Neural progenitor cell (in vitro differentiated cells): ENCODE measurements around the gene MAGED4B. TPM values are rescaled to one million over a fixed set of nuclear protein-coding genes. Genes with fewer than 3 reads are reported as not detected.

ENCODE experiments used
- DNase-seq: peaks from one replicate; pipeline ENCODE4 v3.0.0-alpha.2; 2016; ENCODE audit warnings: low spot score
- H2AFZ ChIP-seq: fragments of 200-600 bp; sonication (generic); replicated peaks from 2 replicates; pipeline ENCODE4 v1.6.1; 2016; ENCODE audit warnings: antibody characterized with exemption
- H3F3A ChIP-seq: fragments of 200-600 bp; sonication (generic); 2 replicates; pipeline ENCODE4 v1.6.1; 2016; ENCODE audit warnings: antibody characterized with exemption, low read depth
- H3K27ac ChIP-seq: fragments of 200-600 bp; sonication (generic); 2 replicates; pipeline ENCODE4 v1.5.1; 2016; ENCODE audit warnings: mild to moderate bottlenecking
- H3K27me3 ChIP-seq: fragments of 200-600 bp; sonication (generic); 2 replicates; pipeline ENCODE4 v1.6.1; 2016; ENCODE audit warnings: mild to moderate bottlenecking, moderate library complexity
- H3K36me3 ChIP-seq: fragments of 200-600 bp; sonication (generic); 2 replicates; pipeline ENCODE4 v1.5.1; 2016
- H3K4me1 ChIP-seq: fragments of 200-600 bp; sonication (generic); 2 replicates; pipeline ENCODE4 v1.6.1; 2016; ENCODE audit warnings: mixed run types
- H3K4me2 ChIP-seq: fragments of 200-600 bp; sonication (generic); 2 replicates; pipeline ENCODE4 v1.6.1; 2016
- H3K4me3 ChIP-seq: fragments of 200-600 bp; sonication (generic); 2 replicates; pipeline ENCODE4 v1.5.1; 2016
- H3K79me2 ChIP-seq: fragments of 200-600 bp; sonication (generic); 2 replicates; pipeline ENCODE4 v1.6.1; 2016; ENCODE audit warnings: low read depth
- H3K9ac ChIP-seq: fragments of 200-600 bp; sonication (generic); 2 replicates; pipeline ENCODE4 v1.6.1; 2016
- H3K9me3 ChIP-seq: fragments of 200-600 bp; sonication (generic); 2 replicates; pipeline ENCODE4 v1.5.1; 2016; ENCODE audit warnings: low read depth
- H4K20me1 ChIP-seq: fragments of 200-600 bp; sonication (generic); 2 replicates; pipeline ENCODE4 v1.6.1; 2016; ENCODE audit warnings: low read depth
- H3K27ac Mint-ChIP-seq: 3 replicates; pipeline ENCODE4 v1.8.0; 2021; ENCODE audit warnings: mixed read lengths
- H3K27me3 Mint-ChIP-seq: 2 replicates; pipeline ENCODE4 v1.8.0; 2022; ENCODE audit warnings: low read depth, mild to moderate bottlenecking, inconsistent platforms, moderate library complexity, mixed read lengths; ENCODE audit not compliant: insufficient read depth
- H3K36me3 Mint-ChIP-seq: 3 replicates; pipeline ENCODE4 v1.8.0; 2021; ENCODE audit warnings: mixed read lengths
- H3K4me1 Mint-ChIP-seq: 3 replicates; pipeline ENCODE4 v1.8.0; 2021; ENCODE audit warnings: mixed read lengths
- H3K4me3 Mint-ChIP-seq: 3 replicates; pipeline ENCODE4 v1.8.0; 2021; ENCODE audit warnings: mild to moderate bottlenecking, moderate library complexity, mixed read lengths
- H3K9me3 Mint-ChIP-seq: 3 replicates; pipeline ENCODE4 v1.8.0; 2020; ENCODE audit warnings: mixed read lengths
- EZH2 ChIP-seq: fragments of 200-600 bp; sonication (generic); IDR thresholded peaks from 2 replicates; pipeline ENCODE4 v1.6.1; 2017; ENCODE audit warnings: antibody characterized with exemption, mild to moderate bottlenecking, moderate library complexity
- EZH2phosphoT487 ChIP-seq: fragments of 200-600 bp; sonication (generic); IDR thresholded peaks from 2 replicates; pipeline ENCODE4 v1.6.1; 2017; ENCODE audit warnings: antibody characterized with exemption
- small RNA-seq: library from RNA; depleted of rRNA; stranded (forward); fragments of <200 nt; gene quantifications from one replicate; pipeline ENCODE3, GENCODE V24; 2015
- total RNA-seq: library from RNA; depleted of rRNA; stranded (reverse); fragments of >200 nt; gene quantifications from 2 replicates; pipeline ENCODE4 v1.2.3, GENCODE V29; 2015; ENCODE audit warnings: low replicate concordance
- TF ChIP-seq, protein P1 (sequence below): fragments of 200-600 bp; sonication (generic); IDR thresholded peaks from 2 replicates; pipeline ENCODE4 v1.5.1; 2017; ENCODE audit warnings: antibody characterized with exemption, mild to moderate bottlenecking

Gene MAGED4B
- total RNA-seq, 1 donor from 2014 or later = 65.8 TPM

DNA sequence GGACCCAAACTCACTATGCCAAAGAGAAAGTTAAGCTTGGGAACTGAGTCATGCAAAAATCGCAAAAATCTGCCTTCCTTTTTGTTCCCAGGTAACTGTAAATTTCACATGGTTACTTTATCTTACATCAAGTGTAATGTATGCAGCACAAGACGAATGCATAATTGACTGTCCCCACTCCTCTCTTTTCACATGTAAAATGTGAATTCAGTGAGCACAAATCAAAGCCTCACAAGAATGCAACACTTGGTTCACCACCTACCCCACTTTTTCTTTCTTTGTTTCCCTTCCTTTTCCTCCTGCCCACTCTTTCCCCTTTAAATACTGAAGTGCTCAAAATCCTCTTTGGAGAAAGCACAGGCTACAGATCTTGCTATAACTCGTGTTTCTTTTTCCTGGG lies 53.2 kb downstream of the MAGED4B start:
- Mint-ChIP-seq H3K4me1 (no peaks in the 10 kb centered on the region), H3K36me3 (no peaks in the 10 kb centered on the region), H3K4me3 (no peak overlapping the region), H3K27ac (no peak overlapping the region), H3K27me3 (no peaks in the 10 kb centered on the region), H3K9me3 (no peaks in the 10 kb centered on the region)
- Histone ChIP-seq H3K9me3 (peaks cover 5% of the 10 kb centered on the region), H3K36me3 (no peaks in the 10 kb centered on the region), H3K79me2 (no peaks in the 10 kb centered on the region), H3K27me3 (no peaks in the 10 kb centered on the region), H3F3A (no peaks in the 10 kb centered on the region), H4K20me1 (no peaks in the 10 kb centered on the region), H3K27ac (no peak overlapping the region), H2AFZ (peak overlapping the region; percentile 78), H3K4me2 (no peak overlapping the region), H3K4me1 (no peaks in the 10 kb centered on the region), H3K4me3 (no peak overlapping the region), H3K9ac (no peak overlapping the region)
- TF ChIP-seq EZH2 = no peak
- no peak for TF ChIP-seq EZH2phosphoT487
- TF ChIP-seq, protein P1, sequence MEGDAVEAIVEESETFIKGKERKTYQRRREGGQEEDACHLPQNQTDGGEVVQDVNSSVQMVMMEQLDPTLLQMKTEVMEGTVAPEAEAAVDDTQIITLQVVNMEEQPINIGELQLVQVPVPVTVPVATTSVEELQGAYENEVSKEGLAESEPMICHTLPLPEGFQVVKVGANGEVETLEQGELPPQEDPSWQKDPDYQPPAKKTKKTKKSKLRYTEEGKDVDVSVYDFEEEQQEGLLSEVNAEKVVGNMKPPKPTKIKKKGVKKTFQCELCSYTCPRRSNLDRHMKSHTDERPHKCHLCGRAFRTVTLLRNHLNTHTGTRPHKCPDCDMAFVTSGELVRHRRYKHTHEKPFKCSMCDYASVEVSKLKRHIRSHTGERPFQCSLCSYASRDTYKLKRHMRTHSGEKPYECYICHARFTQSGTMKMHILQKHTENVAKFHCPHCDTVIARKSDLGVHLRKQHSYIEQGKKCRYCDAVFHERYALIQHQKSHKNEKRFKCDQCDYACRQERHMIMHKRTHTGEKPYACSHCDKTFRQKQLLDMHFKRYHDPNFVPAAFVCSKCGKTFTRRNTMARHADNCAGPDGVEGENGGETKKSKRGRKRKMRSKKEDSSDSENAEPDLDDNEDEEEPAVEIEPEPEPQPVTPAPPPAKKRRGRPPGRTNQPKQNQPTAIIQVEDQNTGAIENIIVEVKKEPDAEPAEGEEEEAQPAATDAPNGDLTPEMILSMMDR = no peak
- DNase-seq = no peak

Small RNAs within 50 kb of the gene (small RNA-seq; reads per million reads assigned to genes)
- gene SNORA11E = not detected

Other genes with a start within 250 kb of the MAGED4B start
- 133 and 181 TPM in 2 replicates for gene MAGED1, start 175.6 kb downstream of the MAGED4B start, total RNA-seq
- 48.2 and 68.0 TPM in 2 replicates for gene MAGED4, start 115.7 kb upstream of the MAGED4B start, total RNA-seq